GM23248 (cell line): Measurements from ENCODE around the gene KRT6B. TPM values are rescaled to one million over a fixed set of nuclear protein-coding genes. Genes with fewer than 3 reads are reported as not detected.

Experiments used
- DNase-seq: peaks from one replicate; pipeline ENCODE4 v3.0.0-alpha.2; 2015
- H2AFZ ChIP-seq: fragments of 200-600 bp; sonication (generic); 2 replicates; pipeline ENCODE4 v1.6.1; 2016; ENCODE audit warnings: antibody characterized with exemption
- H3F3A ChIP-seq: fragments of 200-600 bp; sonication (generic); 2 replicates; pipeline ENCODE4 v1.6.1; 2016; ENCODE audit warnings: mild to moderate bottlenecking, antibody characterized with exemption, mixed run types; ENCODE audit not compliant: insufficient read depth
- H3K27ac ChIP-seq: fragments of 200-600 bp; sonication (generic); 2 replicates; pipeline ENCODE4 v1.5.1; 2016; ENCODE audit warnings: mild to moderate bottlenecking
- H3K27me3 ChIP-seq: fragments of 200-600 bp; sonication (generic); replicated peaks from 2 replicates; pipeline ENCODE4 v1.6.1; 2016; ENCODE audit warnings: mild to moderate bottlenecking; ENCODE audit not compliant: insufficient read depth
- H3K36me3 ChIP-seq: fragments of 200-600 bp; sonication (generic); 2 replicates; pipeline ENCODE4 v1.6.1; 2016; ENCODE audit warnings: low read depth, mild to moderate bottlenecking
- H3K4me1 ChIP-seq: fragments of 200-600 bp; sonication (generic); 2 replicates; pipeline ENCODE4 v1.6.1; 2016; ENCODE audit warnings: mild to moderate bottlenecking; ENCODE audit not compliant: insufficient read depth
- H3K4me2 ChIP-seq: fragments of 200-600 bp; sonication (generic); one replicate; pipeline ENCODE4 v1.6.1; 2016; ENCODE audit warnings: mild to moderate bottlenecking; ENCODE audit not compliant: unreplicated experiment
- H3K4me3 ChIP-seq: fragments of 200-600 bp; sonication (generic); 2 replicates; pipeline ENCODE4 v1.5.1; 2016; ENCODE audit warnings: mild to moderate bottlenecking
- H3K79me2 ChIP-seq: fragments of 200-600 bp; sonication (generic); 2 replicates; pipeline ENCODE4 v1.6.1; 2016; ENCODE audit warnings: mild to moderate bottlenecking; ENCODE audit not compliant: insufficient read depth
- H3K9ac ChIP-seq: fragments of 200-600 bp; sonication (generic); 2 replicates; pipeline ENCODE4 v1.6.1; 2016; ENCODE audit warnings: mild to moderate bottlenecking
- H3K9me2 ChIP-seq: fragments of 200-600 bp; sonication (generic); 2 replicates; pipeline ENCODE4 v1.6.1; 2016; ENCODE audit warnings: mixed run types, mild to moderate bottlenecking, moderate library complexity; ENCODE audit not compliant: insufficient read depth
- H3K9me3 ChIP-seq: fragments of 200-600 bp; sonication (generic); one replicate; pipeline ENCODE4 v1.6.1; 2017; ENCODE audit warnings: low read depth
- H4K20me1 ChIP-seq: fragments of 200-600 bp; sonication (generic); 2 replicates; pipeline ENCODE4 v1.6.0; 2016; ENCODE audit not compliant: insufficient read depth
- EZH2 ChIP-seq: fragments of 200-600 bp; sonication (generic); IDR thresholded peaks from 2 replicates; pipeline ENCODE4 v1.6.1; 2018; ENCODE audit warnings: antibody characterized with exemption, mild to moderate bottlenecking; ENCODE audit not compliant: insufficient read depth, poor library complexity, severe bottlenecking
- EZH2phosphoT487 ChIP-seq: fragments of 200-600 bp; sonication (generic); IDR thresholded peaks from 2 replicates; pipeline ENCODE4 v1.6.1; 2018; ENCODE audit warnings: antibody characterized with exemption, moderate library complexity, mild to moderate bottlenecking, low read depth; ENCODE audit not compliant: insufficient read depth
- WGBS, 2 experiments: methylation state at CpG; one replicate each; pipeline ENCODE4 v1.1.6; 2015 to 2017; ENCODE audit warnings: low lambda C conversion rate in 2 of 2, low coverage in 1 of 2; ENCODE audit errors: missing lambda C conversion rate in 2 of 2; 5-methylcytosine and 5-hydroxymethylcytosine counted together
- in situ Hi-C: fragments of 300-500 bp; cut with MboI; formaldehyde crosslinking; loops from 2 replicates; pipeline ENCODE4 v1.15.0; 2020
- polyA plus RNA-seq: library from polyadenylated mRNA; unstranded; fragments of >200 nt; fragmentation: Nextera tagmentation; extraction: Ambion mirVana; gene quantifications from 2 replicates; pipeline ENCODE4 v1.2.1, GENCODE V29; 2016
- total RNA-seq: library from RNA; depleted of rRNA; stranded (reverse); fragments of >200 nt; shearing (Covaris generic); gene quantifications from 2 replicates; pipeline ENCODE4 v1.2.3, GENCODE V29; 2014

Gene KRT6B
- total and polyA plus RNA-seq, 2 experiments from 2014 or later: not detected

DNA sequence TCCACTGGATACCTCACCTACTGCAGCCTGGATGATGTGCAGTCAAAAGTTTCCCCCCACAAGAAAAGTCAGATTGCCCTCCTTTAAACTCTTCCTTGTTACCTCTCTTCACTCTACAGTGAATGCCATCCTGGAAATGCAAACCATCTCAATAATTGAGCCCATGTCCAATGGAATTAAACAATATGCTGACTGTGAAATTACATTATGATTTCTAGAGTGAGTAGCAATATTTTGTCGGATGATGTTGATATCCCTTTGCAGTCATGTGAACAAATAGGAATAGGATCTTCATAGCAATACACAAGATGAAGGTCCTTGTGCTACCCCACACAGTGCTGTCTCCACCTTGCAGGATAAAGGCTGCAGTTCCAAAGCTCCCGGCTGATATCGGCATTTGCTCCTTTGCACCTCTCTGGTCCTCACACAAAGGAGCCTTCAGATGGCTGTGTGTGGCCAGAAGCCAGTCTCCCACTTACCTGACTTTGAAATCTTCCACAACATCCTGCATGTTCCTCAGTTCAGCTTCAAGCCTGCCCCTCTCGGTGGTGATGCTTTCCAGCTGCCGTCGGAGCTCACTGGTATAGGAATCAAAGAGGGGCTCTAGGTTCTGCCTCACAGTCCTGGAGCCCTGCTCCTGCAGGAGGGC, 19.3 kb downstream of the KRT6B start:
- H4K20me1 ChIP-seq: no peaks in the 10 kb centered on the region
- no peaks in the 10 kb centered on the region for H3K36me3 ChIP-seq
- H3K9me3 ChIP-seq: no peaks in the 10 kb centered on the region
- WGBS, 2 experiments: 49 to 54% methylated on average over 6 of the region's 6 CpGs
- no peak for TF ChIP-seq EZH2
- no peak for TF ChIP-seq EZH2phosphoT487
- no peaks in the 10 kb centered on the region for H3K9me2 ChIP-seq
- no peak overlapping the region for H3K4me2 ChIP-seq
- peaks cover 5% of the 10 kb centered on the region; the same call in 1 of the 2 replicates for H3F3A ChIP-seq
- H3K4me3 ChIP-seq: no peak overlapping the region
- no peaks in the 10 kb centered on the region for H3K79me2 ChIP-seq
- peaks cover 32% of the 10 kb centered on the region for H3K27me3 ChIP-seq
- in situ Hi-C loops: no loop called here
- DNase-seq: no peak
- no peak overlapping the region for H2AFZ ChIP-seq
- H3K4me1 ChIP-seq: no peaks in the 10 kb centered on the region; the same call in 1 of the 2 replicates
- no peak overlapping the region for H3K27ac ChIP-seq
- H3K9ac ChIP-seq: no peak overlapping the region

DNA sequence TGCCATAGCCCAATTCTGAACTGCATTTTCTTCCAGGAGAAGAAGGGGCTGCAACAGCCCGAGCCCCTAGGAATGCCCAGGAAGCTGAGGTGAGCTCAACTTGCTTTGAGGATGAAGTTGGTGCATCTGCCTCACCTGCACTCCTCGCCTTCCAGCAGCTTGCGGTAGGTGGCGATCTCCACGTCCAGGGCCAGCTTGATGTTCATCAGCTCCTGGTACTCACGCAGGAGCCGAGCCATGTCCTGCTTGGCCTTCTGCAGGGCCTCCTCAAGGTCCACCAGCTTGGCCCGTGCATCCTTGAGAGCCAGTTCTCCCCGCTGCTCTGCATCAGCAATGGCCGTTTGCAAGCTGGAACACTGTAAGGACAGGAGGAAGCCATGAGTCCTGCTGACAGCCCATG, 23.8 kb downstream of the KRT6B start:
- Histone ChIP-seq H3K4me1 (no peaks in the 10 kb centered on the region), H3K36me3 (no peaks in the 10 kb centered on the region), H3F3A (no peaks in the 10 kb centered on the region), H3K9me3 (no peaks in the 10 kb centered on the region), H3K4me3 (no peak overlapping the region), H3K4me2 (no peak overlapping the region), H3K27me3 (peaks cover 36% of the 10 kb centered on the region), H4K20me1 (no peaks in the 10 kb centered on the region), H3K9me2 (no peaks in the 10 kb centered on the region), H3K79me2 (no peaks in the 10 kb centered on the region), H2AFZ (no peak overlapping the region), H3K9ac (no peak overlapping the region), H3K27ac (no peak overlapping the region)
- in situ Hi-C loops: no loop called here
- 82 to 84% methylated on average over 10 of the region's 10 CpGs for WGBS, 2 experiments
- TF ChIP-seq EZH2phosphoT487 (no peak), EZH2 (no peak)
- no peak for DNase-seq

DNA sequence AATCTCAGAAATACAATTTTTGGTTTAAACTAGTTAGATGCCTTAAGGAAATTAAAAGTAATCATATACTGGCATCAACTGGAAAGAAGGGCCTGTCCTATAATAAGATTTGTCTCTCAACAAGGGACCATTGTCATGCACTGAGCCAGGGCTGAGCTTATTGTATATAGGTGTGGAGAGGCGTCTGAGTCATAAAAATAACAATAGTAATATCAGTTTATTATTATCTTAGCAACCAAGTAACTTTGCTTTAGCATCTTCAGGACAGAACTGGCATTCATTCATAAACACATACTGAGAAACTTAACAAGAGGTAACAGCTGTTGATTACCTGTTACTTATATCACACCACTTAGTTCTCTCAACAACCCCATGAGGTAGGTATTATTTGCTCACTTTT, 24.9 kb downstream of the KRT6B start:
- no peaks in the 10 kb centered on the region for H3K9me2 ChIP-seq
- no peaks in the 10 kb centered on the region for H3F3A ChIP-seq
- 82 to 85% methylated on average over 1 of the region's 1 CpG for WGBS, 2 experiments
- no peaks in the 10 kb centered on the region for H3K9me3 ChIP-seq
- H3K27ac ChIP-seq: no peak overlapping the region
- H4K20me1 ChIP-seq: no peaks in the 10 kb centered on the region
- DNase-seq: no peak
- no peak for TF ChIP-seq EZH2phosphoT487
- no peak for TF ChIP-seq EZH2
- no peak overlapping the region for H3K4me2 ChIP-seq
- H3K4me3 ChIP-seq: no peak overlapping the region
- no peaks in the 10 kb centered on the region for H3K36me3 ChIP-seq
- peaks cover 33% of the 10 kb centered on the region for H3K27me3 ChIP-seq
- no peak overlapping the region for H2AFZ ChIP-seq
- in situ Hi-C loops: no loop called here
- no peaks in the 10 kb centered on the region for H3K4me1 ChIP-seq
- no peaks in the 10 kb centered on the region for H3K79me2 ChIP-seq
- H3K9ac ChIP-seq: no peak overlapping the region

DNA sequence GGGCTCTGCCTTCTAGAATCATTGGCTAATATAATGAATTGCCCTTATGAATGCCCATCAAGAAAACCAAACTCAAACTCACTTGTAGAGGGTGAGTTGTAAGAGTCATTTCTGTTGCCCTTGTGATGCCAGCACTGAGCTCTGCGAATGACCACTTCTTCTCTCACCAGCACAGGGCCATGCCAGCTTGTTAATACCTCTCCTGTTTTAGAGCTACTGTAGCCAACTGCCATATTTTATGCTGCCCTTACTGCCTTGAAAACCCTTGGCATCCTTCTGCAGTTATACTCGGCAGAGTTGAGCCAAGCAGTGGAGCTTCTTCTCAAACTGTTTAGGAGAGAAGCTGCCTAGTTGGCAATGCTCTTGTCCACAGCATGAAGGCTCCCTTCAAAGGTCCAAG, 25.9 kb downstream of the KRT6B start:
- Histone ChIP-seq H3K9me3 (no peaks in the 10 kb centered on the region), H3K4me2 (no peak overlapping the region), H3K4me3 (no peak overlapping the region), H2AFZ (no peak overlapping the region), H3K9me2 (no peaks in the 10 kb centered on the region), H3K36me3 (no peaks in the 10 kb centered on the region), H4K20me1 (no peaks in the 10 kb centered on the region), H3K4me1 (no peaks in the 10 kb centered on the region), H3F3A (no peaks in the 10 kb centered on the region), H3K27ac (no peak overlapping the region), H3K79me2 (no peaks in the 10 kb centered on the region), H3K9ac (no peak overlapping the region), H3K27me3 (peaks cover 27% of the 10 kb centered on the region)
- DNase-seq: no peak
- in situ Hi-C loops: no loop called here
- 70 to 73% methylated on average over 2 of the region's 2 CpGs for WGBS, 2 experiments
- TF ChIP-seq EZH2phosphoT487: no peak

DNA sequence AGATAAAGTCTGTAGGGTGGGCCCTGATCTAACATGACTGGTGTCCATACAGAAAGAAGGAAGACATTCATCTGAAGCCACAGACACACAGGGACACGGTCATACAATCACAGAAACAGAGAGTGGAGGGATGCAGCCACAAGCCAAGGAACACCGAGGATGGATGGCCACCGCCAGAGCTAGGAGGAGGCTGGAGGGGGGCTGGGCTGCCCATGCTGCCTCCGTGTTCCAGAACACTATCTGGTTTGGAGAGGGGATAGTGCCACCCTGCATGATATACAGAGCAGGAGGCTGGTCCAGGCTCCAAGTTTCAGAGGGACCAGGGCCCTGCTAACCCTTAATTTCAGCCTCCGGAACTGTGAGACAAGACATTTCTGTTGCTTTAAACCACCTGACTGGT, 26.5 kb downstream of the KRT6B start:
- in situ Hi-C loops: no loop called here
- H3K9ac ChIP-seq: no peak overlapping the region
- no peak for DNase-seq
- no peaks in the 10 kb centered on the region for H3K36me3 ChIP-seq
- H3K79me2 ChIP-seq: no peaks in the 10 kb centered on the region
- H3K9me2 ChIP-seq: no peaks in the 10 kb centered on the region
- H3F3A ChIP-seq: no peaks in the 10 kb centered on the region
- no peak overlapping the region for H3K4me3 ChIP-seq
- peaks cover 26% of the 10 kb centered on the region for H3K27me3 ChIP-seq
- no peaks in the 10 kb centered on the region for H4K20me1 ChIP-seq
- H2AFZ ChIP-seq: no peak overlapping the region
- H3K4me2 ChIP-seq: no peak overlapping the region
- H3K27ac ChIP-seq: no peak overlapping the region
- no peak for TF ChIP-seq EZH2
- no peak for TF ChIP-seq EZH2phosphoT487
- 81 to 82% methylated on average over 5 of the region's 5 CpGs for WGBS, 2 experiments
- H3K9me3 ChIP-seq: no peaks in the 10 kb centered on the region
- no peaks in the 10 kb centered on the region for H3K4me1 ChIP-seq
